Activated CD8-positive, alpha-beta memory T cell treated with anti-CD3 and anti-CD28 coated beads, Interleukin-2, amount 10 ng/mL, durations not matched to agents 7 days and 5 days (primary cell): ENCODE data around the gene DOCK6. TPM values are rescaled to one million over a fixed set of nuclear protein-coding genes. Genes with fewer than 3 reads are reported as not detected.

Experiments used
- ATAC-seq: fragments of 150-1000 bp; cut with Tn5 transposase; one replicate; pipeline ENCODE4 v1.10.0; 2021; ENCODE audit warnings: moderate library complexity
- CTCF ChIA-PET: fragments of 350-600 bp; sonication (Branson Sonifier 250); formaldehyde crosslinking; loops from one replicate; lab custom pipeline; 2021; ENCODE audit warnings: antibody characterized with exemption; lab: Charles Lee
- DNase-seq: peaks from one replicate; pipeline ENCODE4 v3.0.0-alpha.2; 2020
- H3K27ac Mint-ChIP-seq: one replicate; pipeline ENCODE4 v1.8.0; 2021; ENCODE audit warnings: mild to moderate bottlenecking, mixed read lengths
- H3K27me3 Mint-ChIP-seq: one replicate; pipeline ENCODE4 v1.8.0; 2021; ENCODE audit warnings: mixed read lengths
- H3K36me3 Mint-ChIP-seq: one replicate; pipeline ENCODE4 v1.8.0; 2021; ENCODE audit warnings: mild to moderate bottlenecking, mixed read lengths
- H3K4me1 Mint-ChIP-seq: one replicate; pipeline ENCODE4 v1.8.0; 2021; ENCODE audit warnings: mixed read lengths
- H3K4me3 Mint-ChIP-seq: one replicate; pipeline ENCODE4 v1.8.0; 2021; ENCODE audit warnings: mild to moderate bottlenecking, moderate library complexity, mixed read lengths
- H3K9me3 Mint-ChIP-seq: one replicate; pipeline ENCODE4 v1.8.0; 2022; ENCODE audit warnings: low read depth, mixed read lengths
- total RNA-seq, 2 experiments: library from RNA; stranded (reverse); gene quantifications; one replicate each; pipeline ENCODE4 v1.2.3, GENCODE V29; 2021

Gene DOCK6
- total RNA-seq, 2 experiments from 2014 or later: 0.58 to 0.70 TPM

GRCh38 chr19:11291415-11291814 is 29.1 kb upstream of the DOCK6 start:
- H3K4me1 Mint-ChIP-seq: peaks cover 5% of the 10 kb centered on the region
- no peak overlapping the region for H3K4me3 Mint-ChIP-seq
- ATAC-seq (no peak), DNase-seq (no peak)
- CTCF ChIA-PET: interaction anchor here (1.2 kb wide), 1 partner anchor 191 kb away, joined by 5 read pairs; no protein-coding TSS in a partner anchor
- H3K36me3 Mint-ChIP-seq: no peaks in the 10 kb centered on the region
- no peaks in the 10 kb centered on the region for H3K9me3 Mint-ChIP-seq
- H3K27me3 Mint-ChIP-seq: peaks cover 67% of the 10 kb centered on the region
- H3K27ac Mint-ChIP-seq: no peak overlapping the region

DNA sequence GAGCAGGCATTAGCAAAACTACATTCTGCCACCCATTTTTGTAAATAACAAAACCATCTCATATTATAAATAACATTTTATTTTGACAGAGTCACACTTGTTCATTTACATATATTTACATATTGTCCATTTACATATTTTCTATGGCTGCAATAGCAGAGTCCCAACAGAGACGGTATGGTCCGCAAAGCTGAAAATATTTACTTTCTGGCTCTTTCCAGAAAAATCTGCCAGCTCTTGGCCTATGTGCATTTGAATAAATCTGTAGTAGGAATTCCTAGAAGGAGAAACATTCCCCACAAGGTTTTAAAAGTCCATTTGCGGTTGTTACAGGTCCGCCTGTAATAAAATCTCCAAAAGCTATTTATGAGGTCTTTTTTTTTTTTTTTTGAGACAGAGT is 27.9 kb upstream of the DOCK6 start:
- no peaks in the 10 kb centered on the region for H3K36me3 Mint-ChIP-seq
- no peaks in the 10 kb centered on the region for H3K9me3 Mint-ChIP-seq
- DNase-seq (no peak), ATAC-seq (no peak)
- H3K27ac Mint-ChIP-seq: no peak overlapping the region
- peaks cover 5% of the 10 kb centered on the region for H3K4me1 Mint-ChIP-seq
- CTCF ChIA-PET: interaction anchor here (1.4 to 2.0 kb wide), 3 partner anchors 91 to 192 kb away, joined by 4 to 5 read pairs (median 5); no protein-coding TSS in a partner anchor
- no peak overlapping the region for H3K4me3 Mint-ChIP-seq
- H3K27me3 Mint-ChIP-seq: peaks cover 65% of the 10 kb centered on the region

GRCh38 chr19:11288349-11288748 is 26.0 kb upstream of the DOCK6 start:
- ATAC-seq (no peak), DNase-seq (no peak)
- CTCF ChIA-PET: interaction anchor here (1.5 kb wide), 1 partner anchor 45 kb away, joined by 3 read pairs; no protein-coding TSS in a partner anchor
- Mint-ChIP-seq H3K36me3 (no peaks in the 10 kb centered on the region), H3K27ac (no peak overlapping the region), H3K4me3 (no peak overlapping the region), H3K4me1 (no peaks in the 10 kb centered on the region), H3K27me3 (peaks cover 63% of the 10 kb centered on the region), H3K9me3 (no peaks in the 10 kb centered on the region)

- Mint-ChIP-seq H3K36me3 (no peaks in the 10 kb centered on the region), H3K4me3 (no peak overlapping the region), H3K27ac (no peak overlapping the region), H3K9me3 (no peaks in the 10 kb centered on the region), H3K4me1 (no peaks in the 10 kb centered on the region), H3K27me3 (peaks cover 74% of the 10 kb centered on the region)
- DNase-seq: no peak
- no peak for ATAC-seq
- CTCF ChIA-PET: interaction anchor here (1.0 to 1.4 kb wide), 2 partner anchors 89 to 196 kb away, joined by 3 to 4 read pairs; no protein-coding TSS in a partner anchor
Observed at GRCh38 chr19:11286312-11286974, 24.1 kb upstream of the DOCK6 start.

DNA sequence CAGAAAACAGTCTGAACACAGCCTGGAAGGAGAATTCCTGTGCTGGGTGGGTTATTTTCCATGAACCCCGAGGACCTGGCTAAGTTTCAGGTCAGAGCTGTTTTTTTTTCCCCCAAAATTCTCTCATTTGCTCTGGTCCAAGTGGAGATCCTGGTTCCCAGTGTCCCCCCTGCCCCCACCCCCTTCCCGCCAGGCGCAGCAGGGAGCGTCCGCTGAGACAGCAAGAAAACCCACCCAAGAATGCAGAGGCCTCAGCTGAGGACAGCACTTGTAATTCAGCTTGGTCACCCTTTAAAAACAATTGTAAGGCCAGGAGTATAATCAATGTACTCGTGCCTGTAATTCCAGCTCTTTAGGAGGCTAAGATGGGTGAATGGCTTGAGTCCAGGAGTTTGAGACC is 22.2 kb upstream of the DOCK6 start:
- Mint-ChIP-seq H3K4me3 (no peak overlapping the region), H3K4me1 (peaks cover 8% of the 10 kb centered on the region), H3K27me3 (peaks cover 68% of the 10 kb centered on the region), H3K27ac (no peak overlapping the region), H3K36me3 (no peaks in the 10 kb centered on the region), H3K9me3 (no peaks in the 10 kb centered on the region)
- no peak for DNase-seq
- no peak for ATAC-seq
- CTCF ChIA-PET: no interaction called here

DNA sequence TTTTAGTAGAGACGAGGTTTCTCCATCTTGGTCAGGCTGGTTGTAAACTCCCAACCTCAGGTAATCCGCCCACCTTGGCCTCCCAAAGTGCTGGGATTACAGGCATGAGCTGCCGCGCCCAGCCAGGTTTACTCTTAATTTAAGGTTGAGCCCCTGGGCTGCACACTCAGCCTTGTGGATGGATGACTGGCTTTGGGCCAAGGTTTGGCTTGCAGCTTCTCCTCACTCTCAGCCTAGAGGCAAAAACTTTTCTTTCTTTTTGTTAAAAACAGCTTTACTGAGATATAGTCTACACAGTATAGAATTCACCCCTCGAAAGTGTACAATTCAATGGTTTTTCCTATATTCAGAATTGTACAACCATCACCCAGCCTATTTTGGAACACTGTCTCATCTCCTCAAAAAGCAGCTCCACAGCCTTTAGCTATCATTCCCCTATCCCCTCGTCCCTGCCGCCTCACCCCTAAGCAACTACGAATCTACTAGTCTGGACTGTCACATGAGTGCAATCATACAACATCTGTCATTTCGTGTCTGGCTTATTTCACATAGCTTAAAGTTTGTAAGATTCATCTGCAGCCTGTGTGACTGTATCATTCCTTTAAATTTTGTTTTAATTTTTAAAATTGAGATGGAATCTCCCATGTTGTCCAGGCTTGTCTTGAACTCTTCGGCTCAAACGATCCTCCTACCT is 19.2 kb upstream of the DOCK6 start:
- CTCF ChIA-PET: interaction anchor here (0.7 to 2.1 kb wide), 4 partner anchors 16 to 350 kb away, joined by 3 to 6 read pairs (median 5); partner anchors contain the start of genes ODAD3 and PRKCSH
- peaks cover 71% of the 10 kb centered on the region for H3K27me3 Mint-ChIP-seq

GRCh38 chr19:11279505-11280236 is 17.3 kb upstream of the DOCK6 start:
- H3K27me3 Mint-ChIP-seq: peaks cover 68% of the 10 kb centered on the region
- H3K36me3 Mint-ChIP-seq: peaks cover 4% of the 10 kb centered on the region
- DNase-seq (peak; percentile 86), ATAC-seq (peak; percentile 81)
- H3K4me1 Mint-ChIP-seq: peaks cover 11% of the 10 kb centered on the region
- no peaks in the 10 kb centered on the region for H3K9me3 Mint-ChIP-seq
- H3K4me3 Mint-ChIP-seq: peak overlapping the region; percentile 58
- peak overlapping the region; percentile 79 for H3K27ac Mint-ChIP-seq
- CTCF ChIA-PET: interaction anchor here (1.1 to 2.1 kb wide), 4 partner anchors 14 to 102 kb away, joined by 3 to 6 read pairs (median 4); partner anchors contain the start of gene TSPAN16

More for the DNA sequence above, 19.2 kb upstream of the DOCK6 start:
- Mint-ChIP-seq H3K4me3 (no peak overlapping the region), H3K27ac (peak overlapping the region; percentile 5), H3K9me3 (no peaks in the 10 kb centered on the region), H3K36me3 (peaks cover 4% of the 10 kb centered on the region), H3K4me1 (peaks cover 11% of the 10 kb centered on the region)
- no peak for ATAC-seq
- no peak for DNase-seq

- ATAC-seq (no peak), DNase-seq (no peak)
- CTCF ChIA-PET: interaction anchor here (1.3 kb wide), 1 partner anchor 15 kb away, joined by 3 read pairs; no protein-coding TSS in a partner anchor
- Mint-ChIP-seq H3K27me3 (peaks cover 72% of the 10 kb centered on the region), H3K4me1 (peaks cover 11% of the 10 kb centered on the region), H3K27ac (no peak overlapping the region), H3K9me3 (no peaks in the 10 kb centered on the region), H3K4me3 (no peak overlapping the region), H3K36me3 (peaks cover 4% of the 10 kb centered on the region)
Observed at GRCh38 chr19:11278670-11279069, 16.3 kb upstream of the DOCK6 start.

- DNase-seq (no peak), ATAC-seq (no peak)
- Mint-ChIP-seq H3K9me3 (no peaks in the 10 kb centered on the region), H3K4me3 (no peak overlapping the region), H3K27ac (no peak overlapping the region), H3K4me1 (peaks cover 4% of the 10 kb centered on the region), H3K36me3 (peaks cover 4% of the 10 kb centered on the region), H3K27me3 (peaks cover 66% of the 10 kb centered on the region)
- CTCF ChIA-PET: interaction anchor here (0.9 to 1.4 kb wide), 2 partner anchors 11 to 19 kb away, joined by 4 to 6 read pairs; no protein-coding TSS in a partner anchor
Observed at GRCh38 chr19:11274533-11275086, 12.3 kb upstream of the DOCK6 start.

DNA sequence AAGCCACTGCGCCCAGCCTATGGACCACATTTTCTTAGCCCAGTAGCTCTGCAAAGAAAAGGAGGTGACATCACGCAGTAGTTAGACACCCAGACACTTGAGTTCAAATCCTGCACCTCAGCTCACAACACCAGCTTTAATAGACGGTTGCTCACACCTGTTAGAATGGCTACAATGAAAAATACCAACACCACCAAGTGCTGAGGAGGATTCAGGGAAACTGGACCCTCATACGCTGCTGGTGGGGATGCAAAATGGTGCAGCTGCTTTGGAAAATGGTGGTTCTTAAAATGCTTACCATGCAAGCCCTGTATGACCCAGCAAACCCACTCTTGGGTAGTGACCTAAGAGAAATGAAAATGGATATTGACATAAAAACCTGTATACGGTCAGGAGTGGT is 11.7 kb upstream of the DOCK6 start:
- peaks cover 66% of the 10 kb centered on the region for H3K27me3 Mint-ChIP-seq
- ATAC-seq (no peak), DNase-seq (no peak)
- no peak overlapping the region for H3K27ac Mint-ChIP-seq
- CTCF ChIA-PET: interaction anchor here (0.9 to 1.4 kb wide), 2 partner anchors 10 to 20 kb away, joined by 4 to 6 read pairs; no protein-coding TSS in a partner anchor
- H3K4me1 Mint-ChIP-seq: no peaks in the 10 kb centered on the region
- no peaks in the 10 kb centered on the region for H3K9me3 Mint-ChIP-seq
- no peak overlapping the region for H3K4me3 Mint-ChIP-seq
- H3K36me3 Mint-ChIP-seq: peaks cover 4% of the 10 kb centered on the region

DNA sequence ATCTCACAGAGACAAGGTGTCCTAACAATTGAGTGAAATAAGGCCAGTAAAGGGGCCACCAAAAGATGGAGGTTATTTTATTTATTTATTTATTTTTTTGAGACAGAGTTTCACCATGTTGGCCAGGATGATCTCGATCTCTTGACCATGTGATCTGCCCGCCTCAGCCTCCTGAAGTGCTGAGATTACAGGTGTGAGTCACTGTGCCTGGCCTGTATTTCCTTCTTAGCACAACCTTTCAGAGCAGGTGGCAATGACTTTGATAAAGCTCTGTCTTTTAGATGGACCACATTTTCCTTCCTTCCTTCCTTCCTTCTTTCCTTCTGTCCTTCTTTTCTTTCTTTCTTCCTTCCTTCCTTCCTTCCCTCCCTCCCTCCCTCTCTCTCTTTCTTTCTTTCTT is 11.0 kb upstream of the DOCK6 start:
- no peak for ATAC-seq
- no peaks in the 10 kb centered on the region for H3K4me1 Mint-ChIP-seq
- DNase-seq: no peak
- CTCF ChIA-PET: interaction anchor here (0.6 kb wide), 1 partner anchor 129 kb away, joined by 3 read pairs; no protein-coding TSS in a partner anchor
- H3K9me3 Mint-ChIP-seq: no peaks in the 10 kb centered on the region
- H3K4me3 Mint-ChIP-seq: no peak overlapping the region
- H3K27ac Mint-ChIP-seq: no peak overlapping the region
- peaks cover 69% of the 10 kb centered on the region for H3K27me3 Mint-ChIP-seq
- peaks cover 4% of the 10 kb centered on the region for H3K36me3 Mint-ChIP-seq

GRCh38 chr19:11269408-11269807 is 7.1 kb upstream of the DOCK6 start:
- Mint-ChIP-seq H3K4me1 (no peaks in the 10 kb centered on the region), H3K27ac (no peak overlapping the region), H3K4me3 (no peak overlapping the region), H3K36me3 (no peaks in the 10 kb centered on the region), H3K27me3 (peaks cover 77% of the 10 kb centered on the region), H3K9me3 (no peaks in the 10 kb centered on the region)
- CTCF ChIA-PET: interaction anchor here (1.3 kb wide), 1 partner anchor 213 kb away, joined by 4 read pairs; no protein-coding TSS in a partner anchor
- DNase-seq: no peak
- ATAC-seq: no peak
